Immature natural killer cell (primary cell): ENCODE measurements around the gene ZMYND8. TPM values are rescaled to one million over a fixed set of nuclear protein-coding genes. Genes with fewer than 3 reads are reported as not detected.
A peak's percentile ranks its signal among the peaks of the same experiment; 100 is the strongest.
"Not testable (repeated sequence)": the region's sequence is repeated elsewhere in the genome, so short reads cannot be mapped to it uniquely, and the experiment has no call there.

ENCODE experiments used
- DNase-seq, 3 donors: peaks; one replicate each; pipeline ENCODE4 v3.0.0; 2022; ENCODE audit warnings: mixed read lengths in 1 of 3
- H3K27ac Mint-ChIP-seq, 6 donors: one replicate each; pipeline ENCODE4 v1.8.0; 2020; ENCODE audit warnings: mixed read lengths in 6 of 6, mild to moderate bottlenecking in 5 of 6, inconsistent platforms in 4 of 6, moderate library complexity in 3 of 6
- H3K27me3 Mint-ChIP-seq, 3 donors: one replicate each; pipeline ENCODE4 v1.8.0; 2020 to 2021; ENCODE audit warnings: low read depth in 3 of 3, mild to moderate bottlenecking in 3 of 3, mixed read lengths in 3 of 3, moderate library complexity in 3 of 3, inconsistent platforms in 1 of 3
- H3K36me3 Mint-ChIP-seq, 3 donors: one replicate each; pipeline ENCODE4 v1.8.0; 2020; ENCODE audit warnings: mixed read lengths in 3 of 3, inconsistent platforms in 2 of 3, mild to moderate bottlenecking in 2 of 3
- H3K4me1 Mint-ChIP-seq, 2 donors: one replicate each; pipeline ENCODE4 v1.8.0; 2020; ENCODE audit warnings: inconsistent platforms in 2 of 2, mild to moderate bottlenecking in 2 of 2, mixed read lengths in 2 of 2, moderate library complexity in 1 of 2
- H3K4me3 Mint-ChIP-seq, 5 donors: one replicate each; pipeline ENCODE4 v1.8.0; 2020; ENCODE audit warnings: mild to moderate bottlenecking in 5 of 5, mixed read lengths in 5 of 5, inconsistent platforms in 3 of 5, moderate library complexity in 3 of 5
- H3K9me3 Mint-ChIP-seq, 6 donors: one replicate each; pipeline ENCODE4 v1.8.0; 2020; ENCODE audit warnings: mild to moderate bottlenecking in 6 of 6, mixed read lengths in 6 of 6, inconsistent platforms in 4 of 6, moderate library complexity in 3 of 6
- polyA plus RNA-seq, 3 donors: library from polyadenylated mRNA; unstranded; fragments of 300-500 nt; fragmentation: Illumina TruSeq; gene quantifications; one replicate each; pipeline ENCODE4 v1.2.3, GENCODE V29; 2021

The ZMYND8 gene
- polyA plus RNA-seq = 10 to 100 TPM in 1 of 3 donors, 1 to 10 TPM in 2; 3.4 to 16.9 (median 5.1) TPM

DNA sequence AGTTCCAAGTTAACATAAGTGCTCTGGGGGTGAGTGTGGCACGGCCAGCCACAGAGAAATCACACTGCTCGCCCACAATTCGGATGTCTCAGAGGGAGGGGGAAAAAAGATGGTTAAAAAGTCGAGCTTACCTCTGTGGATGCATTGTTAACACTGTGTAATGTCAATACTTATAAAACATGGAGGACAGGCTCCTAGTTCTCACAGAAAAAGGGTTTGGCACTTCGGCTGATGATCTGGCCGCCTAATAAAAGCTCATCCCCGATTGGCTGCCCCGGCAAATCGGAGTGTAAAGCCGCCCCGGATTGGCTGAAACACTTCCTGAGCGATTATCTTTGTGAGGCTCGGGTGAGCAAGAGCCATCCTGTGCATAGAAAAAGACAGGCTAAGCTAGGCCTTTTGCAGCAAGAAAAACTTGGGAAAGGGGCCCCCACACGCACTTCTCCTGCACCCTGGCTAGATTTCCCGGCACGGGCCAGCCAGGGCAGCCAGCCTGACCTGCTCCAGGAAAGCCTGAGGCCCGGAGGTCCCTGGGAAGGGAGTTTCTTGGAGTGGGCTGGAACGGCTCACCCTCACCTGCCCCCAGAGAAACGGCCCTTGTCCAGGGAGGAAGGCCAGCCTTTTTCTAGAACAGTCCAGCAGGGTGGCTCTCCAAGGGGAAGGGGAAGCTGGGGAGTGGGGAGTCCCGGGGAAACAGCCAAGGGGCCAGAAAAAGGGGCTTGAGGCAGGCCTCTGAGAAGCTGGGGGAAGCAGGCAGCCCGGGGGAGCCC, at the start of gene ZMYND8:
Gene ZMYND8, minus strand, starts transcription at position 174 of the 770 bp plus-strand sequence. Its CDS starts 29 bp downstream, at position 145.
- Mint-ChIP-seq H3K27me3 (peaks cover 3 to 8% (median 5%) of the 10 kb centered on the region in 3 donors), H3K4me3 (peak within 1 kb of the TSS in 4 of 5 donors; percentile 82 to 94 (median 90)), H3K4me1 (peaks cover 12 to 35% of the 10 kb centered on the region in 2 donors)

DNA sequence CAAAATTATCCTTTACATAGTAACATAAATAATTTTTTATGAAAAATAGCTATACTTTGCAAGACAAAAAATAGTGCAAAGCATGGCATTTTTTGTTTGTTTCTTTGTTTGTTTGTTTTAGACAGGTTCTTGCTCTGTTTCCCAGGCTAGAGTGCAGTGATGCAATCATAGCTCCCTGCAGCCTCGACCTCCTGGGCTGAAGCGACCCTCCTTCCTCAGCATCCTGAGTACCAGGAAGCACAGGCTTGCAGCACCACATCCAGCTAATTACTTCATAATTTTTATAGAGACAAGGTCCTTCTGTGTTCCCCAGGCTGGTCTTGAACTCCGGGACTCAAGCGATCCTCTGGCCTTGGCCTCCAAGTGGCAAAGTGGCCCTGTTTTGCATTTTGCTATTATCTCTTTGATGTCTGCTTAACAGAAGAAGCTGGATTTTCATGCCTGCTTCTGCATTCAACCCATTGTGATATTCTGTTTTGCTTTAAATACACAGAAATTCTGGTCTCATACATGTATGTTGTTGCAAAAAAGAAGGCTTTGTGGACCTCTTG, 49.4 kb upstream of the ZMYND8 start:
- H3K4me1 Mint-ChIP-seq = no peaks in the 10 kb centered on the region
- no peaks in the 10 kb centered on the region for H3K36me3 Mint-ChIP-seq
- H3K9me3 Mint-ChIP-seq = no peaks in the 10 kb centered on the region
- no peak for DNase-seq
- H3K4me3 Mint-ChIP-seq = no peak overlapping the region
- H3K27ac Mint-ChIP-seq = no peak overlapping the region
- H3K27me3 Mint-ChIP-seq = peaks cover 0 to 6% (median 1%) of the 10 kb centered on the region in 3 donors

More for the DNA sequence above, at the start of gene ZMYND8:
- H3K36me3 Mint-ChIP-seq = peaks cover 0 to 3% (median 0%) of the 10 kb centered on the region in 3 donors
- peak within 1 kb of the TSS in 4 of 6 donors; percentile 97 to 100 (median 98) for H3K27ac Mint-ChIP-seq
- DNase-seq = peak; percentile 96 to 98 (median 98)
- H3K9me3 Mint-ChIP-seq = no peaks in the 10 kb centered on the region

DNA sequence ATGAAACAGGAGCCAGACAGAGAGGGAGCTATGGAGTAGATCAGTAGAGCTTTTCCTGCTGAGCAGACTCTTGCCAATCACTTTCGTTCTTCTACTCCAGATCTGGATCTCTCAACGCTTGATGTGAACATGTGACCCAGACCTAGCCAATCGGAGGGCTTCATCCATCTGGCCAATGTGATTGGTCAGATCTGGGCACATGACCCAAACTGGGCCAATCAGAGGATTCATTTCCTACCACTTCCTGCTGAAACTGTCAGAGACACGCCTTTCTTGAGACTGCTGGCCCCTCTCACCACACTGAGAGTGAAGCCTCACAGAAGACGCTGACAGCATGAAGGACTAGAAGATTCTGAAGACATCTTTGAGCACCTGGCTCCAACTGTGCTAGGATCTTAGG, 44.2 kb upstream of the ZMYND8 start:
- H3K27ac Mint-ChIP-seq = no peak overlapping the region
- H3K4me1 Mint-ChIP-seq = peaks cover 9 to 17% of the 10 kb centered on the region in 2 donors
- no peak for DNase-seq
- no peaks in the 10 kb centered on the region for H3K9me3 Mint-ChIP-seq
- H3K36me3 Mint-ChIP-seq = no peaks in the 10 kb centered on the region
- H3K27me3 Mint-ChIP-seq = no peaks in the 10 kb centered on the region
- H3K4me3 Mint-ChIP-seq = no peak overlapping the region

DNA sequence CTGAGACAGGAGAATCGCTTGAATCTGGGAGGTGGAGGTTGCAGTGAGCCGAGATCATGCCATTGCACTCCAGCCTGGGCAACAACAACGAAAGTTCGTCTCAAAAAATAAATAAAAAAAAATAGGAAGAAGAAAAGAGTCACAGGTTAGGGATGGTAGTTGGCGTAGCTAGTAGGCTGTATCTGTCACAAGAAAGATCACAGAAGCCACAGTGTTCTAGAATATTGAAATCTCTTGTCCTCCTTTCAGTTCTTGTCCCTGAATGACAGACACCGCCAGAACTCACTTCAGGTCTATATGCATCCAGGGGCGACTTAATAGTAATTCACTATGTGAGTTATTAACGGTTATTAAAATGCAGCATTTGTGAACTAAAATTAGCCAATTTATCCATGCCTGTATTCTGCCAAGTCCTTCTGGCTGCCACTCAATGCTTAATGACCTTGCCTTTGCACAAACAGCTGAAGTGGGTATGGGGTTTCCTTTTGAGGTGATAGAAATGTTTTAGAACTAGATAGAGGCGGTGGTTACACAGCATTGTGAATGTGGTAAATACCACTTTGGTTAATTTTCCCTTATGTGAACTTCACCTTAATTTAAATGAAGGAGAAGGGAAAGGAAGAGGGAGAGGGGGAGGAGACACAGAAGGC, 41.3 kb upstream of the ZMYND8 start:
- Mint-ChIP-seq H3K4me1 (peaks cover 9 to 17% of the 10 kb centered on the region in 2 donors), H3K36me3 (no peaks in the 10 kb centered on the region), H3K27ac (peak overlapping the region in 4 of 6 donors; percentile 1 to 14 (median 2)), H3K9me3 (no peaks in the 10 kb centered on the region), H3K27me3 (no peaks in the 10 kb centered on the region), H3K4me3 (peak overlapping the region in 4 of 5 donors; percentile 22 to 46 (median 39))
- peak in 1 of 3 donors; percentile 18 for DNase-seq

DNA sequence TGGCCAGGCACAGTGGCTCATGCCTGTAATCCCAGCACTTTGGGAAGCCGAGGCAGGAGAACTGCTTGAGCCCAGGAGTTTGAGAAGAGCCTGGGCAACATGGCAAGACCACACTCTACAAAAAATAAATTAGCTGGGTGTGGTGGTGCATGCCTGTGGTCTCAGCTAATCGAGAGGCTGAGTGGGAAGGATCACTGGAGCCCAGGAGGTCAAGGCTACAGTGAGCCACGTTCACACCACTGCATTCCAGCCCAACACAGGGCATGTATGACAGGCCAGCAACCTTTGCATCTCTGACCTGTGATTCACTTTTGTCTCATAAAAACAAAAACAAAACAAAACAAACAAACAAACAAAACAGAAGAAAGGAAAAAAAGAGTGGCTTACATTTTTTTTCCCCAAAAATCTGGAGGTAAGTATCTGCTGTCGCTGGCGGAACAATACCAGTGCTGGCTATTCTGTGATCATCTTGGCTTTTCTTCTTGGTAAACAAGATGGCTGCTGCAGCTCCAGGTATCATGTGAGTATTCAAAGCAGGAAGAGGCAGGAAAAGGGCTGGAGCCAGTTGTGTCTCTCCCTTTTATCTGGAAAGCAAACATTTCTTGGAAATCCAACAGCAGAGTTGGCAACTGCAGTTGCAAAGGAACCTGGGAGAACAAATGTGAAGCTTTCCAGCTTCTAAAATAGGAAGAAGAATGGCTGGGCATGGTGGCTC, 40.4 kb upstream of the ZMYND8 start:
- Mint-ChIP-seq H3K9me3 (no peaks in the 10 kb centered on the region), H3K27me3 (no peaks in the 10 kb centered on the region), H3K27ac (no peak overlapping the region), H3K4me3 (no peak overlapping the region), H3K36me3 (no peaks in the 10 kb centered on the region), H3K4me1 (peaks cover 9 to 19% of the 10 kb centered on the region in 2 donors)
- DNase-seq = no peak

DNA sequence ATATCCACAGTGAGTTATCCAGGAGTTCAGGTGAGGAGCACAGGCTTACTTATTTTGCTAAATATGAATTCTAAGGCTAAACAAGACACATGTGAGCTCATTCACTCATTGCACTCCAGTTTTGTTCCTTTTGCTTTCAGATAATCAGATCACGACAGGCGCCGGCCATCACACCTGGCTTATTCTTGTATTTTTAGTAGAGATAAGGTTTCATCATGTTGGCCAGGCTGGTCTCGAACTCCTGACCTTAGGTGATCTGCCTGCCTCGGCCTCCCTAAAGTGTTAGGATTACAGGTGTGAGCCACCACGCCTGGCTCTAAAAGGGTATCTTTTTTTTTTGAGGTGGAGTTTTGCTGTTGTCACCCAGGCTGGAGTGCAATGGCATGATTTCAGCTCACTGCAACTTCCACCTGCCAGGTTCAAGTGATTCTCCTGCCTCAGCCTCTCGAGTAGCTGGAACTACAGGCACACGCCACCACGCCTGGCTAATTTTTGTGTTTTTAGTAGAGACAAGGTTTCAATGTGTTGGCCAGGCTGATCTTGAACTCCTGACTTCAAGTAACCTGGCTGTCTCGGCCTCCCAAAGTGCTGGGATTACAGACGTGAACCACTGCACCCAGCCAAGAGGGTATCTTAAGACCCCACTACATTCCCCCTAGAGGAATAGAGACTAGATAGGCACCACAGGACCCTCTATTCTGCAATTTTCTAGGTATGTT, 37.5 kb upstream of the ZMYND8 start:
- not testable (repeated sequence) for H3K9me3 Mint-ChIP-seq, DNase-seq, H3K4me3 Mint-ChIP-seq, H3K27me3 Mint-ChIP-seq, H3K36me3 Mint-ChIP-seq, H3K27ac Mint-ChIP-seq
- H3K4me1 Mint-ChIP-seq = peaks cover 9 to 20% of the 10 kb centered on the region in 2 donors

DNA sequence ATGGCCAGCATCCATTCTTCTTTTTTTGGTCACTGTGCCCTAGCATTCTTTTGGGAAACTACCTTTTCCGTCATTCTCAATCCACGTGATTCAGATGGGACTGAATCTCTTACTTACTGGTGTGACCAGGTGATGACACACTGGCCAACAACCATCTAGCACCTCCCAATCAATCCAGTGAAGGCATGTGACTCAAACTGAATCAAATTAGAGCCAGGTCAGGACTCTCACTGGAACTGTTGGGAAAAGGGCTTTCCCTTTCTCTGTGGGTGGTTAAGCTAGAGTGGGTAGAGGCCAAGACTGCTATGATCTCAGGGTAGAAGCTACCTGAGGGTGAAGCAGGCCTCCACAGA, 36.2 kb upstream of the ZMYND8 start:
- Mint-ChIP-seq H3K4me1 (peaks cover 3 to 9% of the 10 kb centered on the region in 2 donors), H3K36me3 (no peaks in the 10 kb centered on the region), H3K27ac (no peak overlapping the region), H3K9me3 (no peaks in the 10 kb centered on the region), H3K27me3 (no peaks in the 10 kb centered on the region), H3K4me3 (no peak overlapping the region)
- DNase-seq = no peak

DNA sequence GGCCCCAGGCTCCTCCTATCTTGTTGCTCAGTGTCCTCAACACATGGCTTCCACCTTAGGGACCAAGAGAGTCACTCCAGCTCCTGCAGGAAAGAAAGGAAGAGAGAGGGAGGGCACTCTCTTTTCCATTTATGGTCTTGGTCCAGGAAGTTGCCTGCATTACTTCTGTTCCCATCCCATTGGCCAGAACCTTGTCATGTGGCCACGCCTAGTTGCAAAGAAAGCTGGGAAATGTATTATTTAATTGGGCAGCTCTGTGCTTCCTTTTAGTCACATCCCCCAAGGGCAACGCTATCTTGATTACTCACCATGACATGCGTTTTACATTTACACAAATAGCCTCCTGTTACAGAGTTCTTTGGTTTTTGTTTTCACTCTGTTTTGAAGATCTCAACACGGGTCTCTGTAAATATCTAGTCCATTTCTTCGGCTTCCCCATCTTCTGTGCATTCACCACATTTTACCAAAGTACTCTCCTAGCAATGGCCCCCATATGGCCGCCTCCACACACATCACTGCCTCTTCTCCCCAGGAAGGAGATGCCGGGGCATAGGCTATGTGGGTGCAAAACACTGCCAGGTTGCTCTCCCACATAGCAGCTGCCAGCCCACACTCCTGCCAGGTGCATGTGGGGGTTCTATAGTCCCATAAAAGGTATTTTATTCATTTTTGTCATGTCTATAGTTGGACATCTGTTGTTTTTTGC, 35.7 kb upstream of the ZMYND8 start:
- Mint-ChIP-seq H3K27me3 (no peaks in the 10 kb centered on the region), H3K4me3 (no peak overlapping the region)
- DNase-seq = no peak

DNA sequence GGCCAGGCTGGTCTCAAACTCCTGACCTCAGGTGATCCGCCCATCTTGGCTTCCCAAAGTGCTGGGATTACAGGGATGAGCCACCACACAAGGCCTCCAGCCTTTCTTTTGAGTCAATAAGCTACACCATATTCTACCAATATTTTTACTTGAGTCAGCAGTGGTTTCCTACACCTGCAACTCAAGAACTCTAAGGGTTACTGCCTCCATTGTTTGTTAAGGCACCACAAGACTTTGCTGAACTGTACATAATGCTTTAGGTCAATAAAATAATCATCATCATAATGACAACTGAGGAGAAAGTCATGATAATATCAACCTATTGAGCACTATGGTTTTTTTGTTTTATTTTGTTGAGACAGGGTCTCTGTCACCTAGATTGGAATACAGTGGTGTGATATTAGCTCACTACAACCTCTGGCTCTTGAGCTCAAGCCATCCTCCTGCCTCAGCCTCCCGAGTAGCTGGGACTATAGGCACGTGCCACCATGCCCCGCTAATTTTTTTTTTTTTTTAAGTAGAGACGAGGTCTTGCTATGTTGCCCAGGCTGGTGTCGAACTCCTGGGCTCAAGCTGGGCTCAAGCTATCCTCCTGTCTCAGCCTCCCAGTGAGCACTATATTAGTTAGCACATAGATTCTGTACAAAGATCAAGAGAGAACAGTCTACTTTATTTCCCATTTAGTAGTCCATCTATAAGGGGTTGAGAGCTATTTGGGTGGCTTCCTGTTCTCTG, 34.9 kb upstream of the ZMYND8 start:
- DNase-seq = no peak
- peak overlapping the region in 1 of 6 donors; percentile 26 for H3K27ac Mint-ChIP-seq
- H3K4me3 Mint-ChIP-seq = no peak overlapping the region
- peaks cover 0 to 3% of the 10 kb centered on the region in 2 donors for H3K4me1 Mint-ChIP-seq
- H3K36me3 Mint-ChIP-seq = no peaks in the 10 kb centered on the region
- no peaks in the 10 kb centered on the region for H3K27me3 Mint-ChIP-seq
- no peaks in the 10 kb centered on the region for H3K9me3 Mint-ChIP-seq

More for the DNA sequence above, 35.7 kb upstream of the ZMYND8 start:
- Mint-ChIP-seq H3K4me1 (peaks cover 0 to 6% of the 10 kb centered on the region in 2 donors), H3K36me3 (no peaks in the 10 kb centered on the region), H3K9me3 (no peaks in the 10 kb centered on the region), H3K27ac (no peak overlapping the region)

DNA sequence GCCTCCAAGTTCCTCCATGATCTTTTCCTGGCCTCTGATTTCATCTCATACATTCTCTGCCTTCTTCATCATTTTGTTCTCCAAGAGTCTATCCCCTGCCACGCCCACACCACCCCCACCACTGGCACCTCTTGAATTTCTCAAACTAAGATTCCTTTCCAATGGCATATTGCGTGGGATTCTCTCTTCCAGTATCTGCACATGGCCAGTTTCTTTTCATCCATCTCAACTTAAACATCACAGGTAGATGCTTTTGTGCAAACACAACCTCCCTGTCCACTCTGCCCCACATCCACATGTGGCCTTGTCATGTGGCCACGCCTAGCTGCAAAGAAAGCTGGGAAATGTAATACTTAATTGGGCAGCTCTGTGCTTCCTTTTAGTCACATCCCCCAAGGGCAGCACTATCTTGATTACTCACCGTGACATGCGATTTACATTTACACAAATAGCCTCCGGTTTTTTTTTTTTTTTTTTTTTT, 33.4 kb upstream of the ZMYND8 start:
- no peak for DNase-seq
- Mint-ChIP-seq H3K27me3 (no peaks in the 10 kb centered on the region), H3K4me1 (peaks cover 0 to 3% of the 10 kb centered on the region in 2 donors), H3K4me3 (no peak overlapping the region), H3K36me3 (no peaks in the 10 kb centered on the region), H3K9me3 (no peaks in the 10 kb centered on the region), H3K27ac (no peak overlapping the region)

DNA sequence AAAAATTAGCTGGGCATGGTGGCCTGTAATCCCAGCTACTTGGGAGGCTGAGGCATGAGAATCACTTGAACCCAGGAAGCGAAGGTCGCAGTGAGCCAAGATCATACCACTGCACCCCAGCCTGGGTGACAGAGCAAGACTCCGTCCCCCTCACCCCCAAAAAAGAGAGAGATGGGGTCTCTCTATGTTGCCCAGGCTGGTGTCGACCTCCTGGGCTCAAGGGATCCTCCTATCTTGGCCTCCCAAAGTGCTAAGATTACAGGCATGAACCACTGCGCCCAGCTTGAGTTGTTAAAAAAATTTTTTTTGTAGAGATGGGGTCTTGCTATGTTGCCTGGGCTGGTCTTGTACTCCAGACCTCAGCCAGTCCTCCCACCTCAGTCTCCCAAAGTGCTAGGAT, 29.5 kb upstream of the ZMYND8 start:
- H3K27ac Mint-ChIP-seq, H3K4me3 Mint-ChIP-seq, H3K9me3 Mint-ChIP-seq, H3K4me1 Mint-ChIP-seq, DNase-seq, H3K36me3 Mint-ChIP-seq, H3K27me3 Mint-ChIP-seq: not testable (repeated sequence)

DNA sequence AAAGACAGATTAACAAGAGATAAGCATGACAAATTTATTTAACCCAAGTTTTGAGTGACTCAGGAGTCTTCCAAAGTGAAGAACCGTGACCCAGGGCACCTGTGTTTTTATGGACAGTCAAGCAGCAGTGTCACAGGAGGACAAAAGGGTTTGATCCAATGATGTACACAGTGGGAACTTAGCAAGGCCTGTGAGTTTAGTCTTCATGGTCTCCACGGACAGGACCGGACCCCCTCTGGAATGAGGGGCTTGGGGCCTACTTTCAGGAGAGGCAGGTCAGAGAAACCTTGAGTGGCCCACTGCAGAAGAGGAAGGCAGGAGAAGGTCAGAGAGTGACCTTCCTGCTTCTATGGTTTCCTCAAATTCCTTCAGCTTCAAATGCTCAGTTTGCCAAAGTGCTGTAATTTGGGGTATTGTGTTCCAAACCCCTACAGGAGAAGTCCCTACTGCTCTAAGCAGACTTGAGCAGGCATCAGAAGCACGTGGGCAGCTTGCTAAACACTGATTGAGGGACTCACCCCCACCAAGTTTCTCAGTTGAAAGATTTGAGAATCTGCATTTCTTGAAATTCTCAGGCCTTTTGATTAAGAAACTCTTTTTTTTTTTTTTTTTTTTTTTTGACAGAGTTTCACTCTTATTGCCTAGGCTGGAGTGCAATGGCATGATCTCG, 26.4 kb upstream of the ZMYND8 start:
- no peaks in the 10 kb centered on the region for H3K9me3 Mint-ChIP-seq
- H3K27ac Mint-ChIP-seq = no peak overlapping the region
- no peak for DNase-seq
- no peaks in the 10 kb centered on the region for H3K36me3 Mint-ChIP-seq
- peaks cover 6 to 7% of the 10 kb centered on the region in 2 donors for H3K4me1 Mint-ChIP-seq
- no peak overlapping the region for H3K4me3 Mint-ChIP-seq
- peaks cover 0 to 2% (median 0%) of the 10 kb centered on the region in 3 donors for H3K27me3 Mint-ChIP-seq
